ENCODE data around the gene ZBTB22. TPM values are rescaled to one million over a fixed set of nuclear protein-coding genes. Genes with fewer than 3 reads are reported as not detected.

The ZBTB22 gene
- polyA plus RNA-seq, 4 donors = 10.7 to 17.2 (median 13.8) TPM

GRCh38 chr6:33299237-33299944 lies 18.2 kb downstream of the ZBTB22 start:
- Histone ChIP-seq H3K27me3 (ENCODE audit: control insufficient read depth in 3 of 3, insufficient read depth in 3 of 3, low read length in 3 of 3) (no peaks in the 10 kb centered on the region), H3K27ac (ENCODE audit: low read depth in 1 of 3, low read length in 2 of 3) (peak overlapping the region; percentile 95 to 99 (median 98)), H3K4me3 (ENCODE audit: low read depth in 1 of 3, low read length in 3 of 3) (peak overlapping the region; percentile 72 to 92 (median 73)), H3K9me3 (ENCODE audit: control insufficient read depth in 2 of 2, insufficient read depth in 1 of 2, low read depth in 1 of 2, low read length in 1 of 2) (no peaks in the 10 kb centered on the region), H3K4me1 (ENCODE audit: control insufficient read depth in 3 of 3, insufficient read depth in 2 of 3, low read depth in 1 of 3, low read length in 2 of 3) (peaks cover 0 to 9% (median 0%) of the 10 kb centered on the region in 3 donors), H3K36me3 (ENCODE audit: control insufficient read depth in 3 of 3, insufficient read depth in 2 of 3, low read depth in 1 of 3, low read length in 3 of 3) (peaks cover 7 to 53% (median 9%) of the 10 kb centered on the region in 3 donors)
- peak; percentile 91 to 95 for DNase-seq
- WGBS, 3 donors = 0% methylated on average over 54 of the region's 54 CpGs
- FAIRE-seq = no peak

- H3K9me3 ChIP-seq (ENCODE audit: control insufficient read depth in 2 of 2, insufficient read depth in 1 of 2, low read depth in 1 of 2, low read length in 1 of 2) = no peaks in the 10 kb centered on the region
- WGBS, 3 donors = 1% methylated on average over 25 to 34 of the region's 34 CpGs
- H3K27me3 ChIP-seq (ENCODE audit: control insufficient read depth in 3 of 3, insufficient read depth in 3 of 3, low read length in 3 of 3) = no peaks in the 10 kb centered on the region
- DNase-seq (peak in 1 of 2 donors; percentile 67), FAIRE-seq (no peak)
- peak within 1 kb of the TSS; percentile 95 to 99 (median 98) for H3K27ac ChIP-seq (ENCODE audit: low read depth in 1 of 3, low read length in 2 of 3)
- peak within 1 kb of the TSS; percentile 72 to 92 (median 73) for H3K4me3 ChIP-seq (ENCODE audit: low read depth in 1 of 3, low read length in 3 of 3)
- peaks cover 2 to 51% (median 5%) of the 10 kb centered on the region in 3 donors for H3K36me3 ChIP-seq (ENCODE audit: control insufficient read depth in 3 of 3, insufficient read depth in 2 of 3, low read depth in 1 of 3, low read length in 3 of 3)
- peaks cover 0 to 9% (median 0%) of the 10 kb centered on the region in 3 donors for H3K4me1 ChIP-seq (ENCODE audit: control insufficient read depth in 3 of 3, insufficient read depth in 2 of 3, low read depth in 1 of 3, low read length in 2 of 3)
These were observed 18.7 kb downstream of the ZBTB22 start, which contains the start of gene RGL2 for GRCh38 chr6:33298773-33299236. Gene RGL2, minus strand, starts transcription at chr6:33298942. Its CDS starts 332 bp downstream, at chr6:33298610.

DNA sequence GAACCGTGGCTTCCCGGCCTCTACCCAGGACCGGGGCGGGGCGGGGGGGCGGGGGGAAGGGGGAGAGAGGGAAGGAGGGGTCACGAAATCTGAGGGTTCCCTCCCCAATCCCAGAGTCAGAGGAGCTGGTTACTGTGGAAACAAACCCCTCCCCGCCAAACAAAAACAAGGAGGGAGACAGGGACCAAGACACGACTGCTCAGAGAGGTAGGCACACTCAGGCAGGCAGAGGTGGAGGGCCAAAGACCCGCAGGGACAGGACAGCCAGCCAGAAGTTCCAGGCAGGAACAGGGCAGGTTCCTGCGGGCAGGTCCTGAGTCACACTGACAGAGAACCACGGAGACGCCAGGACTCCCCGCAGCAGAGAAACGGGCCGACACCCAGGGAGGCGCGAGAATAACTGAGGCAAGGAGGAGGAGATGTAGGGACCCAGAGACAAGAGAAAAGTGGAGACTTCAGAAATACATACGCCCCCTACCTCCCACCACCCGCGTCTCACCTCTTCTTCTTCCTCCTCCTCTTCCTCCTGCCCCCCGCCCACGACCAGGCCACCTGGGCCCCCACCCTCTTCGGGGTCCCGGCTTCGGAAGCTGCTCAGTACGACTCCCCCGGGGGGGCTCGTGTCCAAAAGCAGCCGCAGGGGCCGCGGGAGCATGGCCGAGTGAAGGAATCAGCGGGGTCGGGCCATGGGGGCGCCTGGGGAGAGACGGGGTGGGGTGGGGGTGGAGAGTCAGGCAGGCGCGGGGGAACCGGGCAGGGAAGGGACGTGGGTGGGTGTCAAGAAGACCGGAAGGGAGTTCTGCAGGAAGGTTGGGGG lies 19.4 kb downstream of the ZBTB22 start:
- no peak for FAIRE-seq
- WGBS, 3 donors = 1 to 3% (median 1%) methylated on average over 29 to 42 of the region's 42 CpGs
- peaks cover 0 to 9% (median 0%) of the 10 kb centered on the region in 3 donors for H3K4me1 ChIP-seq (ENCODE audit: control insufficient read depth in 3 of 3, insufficient read depth in 2 of 3, low read depth in 1 of 3, low read length in 2 of 3)

GRCh38 chr6:33297406-33297955 lies 20.1 kb downstream of the ZBTB22 start:
- Histone ChIP-seq H3K36me3 (ENCODE audit: control insufficient read depth in 3 of 3, insufficient read depth in 2 of 3, low read depth in 1 of 3, low read length in 3 of 3) (peaks cover 0 to 51% (median 5%) of the 10 kb centered on the region in 3 donors), H3K4me3 (ENCODE audit: low read depth in 1 of 3, low read length in 3 of 3) (peak overlapping the region; percentile 72 to 92 (median 73))

More for the DNA sequence above, 19.4 kb downstream of the ZBTB22 start:
- Histone ChIP-seq H3K27ac (ENCODE audit: low read depth in 1 of 3, low read length in 2 of 3) (peak overlapping the region; percentile 95 to 99 (median 98)), H3K36me3 (ENCODE audit: control insufficient read depth in 3 of 3, insufficient read depth in 2 of 3, low read depth in 1 of 3, low read length in 3 of 3) (peaks cover 0 to 54% (median 5%) of the 10 kb centered on the region in 3 donors), H3K4me3 (ENCODE audit: low read depth in 1 of 3, low read length in 3 of 3) (peak overlapping the region; percentile 72 to 92 (median 73)), H3K27me3 (ENCODE audit: control insufficient read depth in 3 of 3, insufficient read depth in 3 of 3, low read length in 3 of 3) (no peaks in the 10 kb centered on the region), H3K9me3 (ENCODE audit: control insufficient read depth in 2 of 2, insufficient read depth in 1 of 2, low read depth in 1 of 2, low read length in 1 of 2) (no peaks in the 10 kb centered on the region)
- peak; percentile 48 to 79 for DNase-seq

DNA sequence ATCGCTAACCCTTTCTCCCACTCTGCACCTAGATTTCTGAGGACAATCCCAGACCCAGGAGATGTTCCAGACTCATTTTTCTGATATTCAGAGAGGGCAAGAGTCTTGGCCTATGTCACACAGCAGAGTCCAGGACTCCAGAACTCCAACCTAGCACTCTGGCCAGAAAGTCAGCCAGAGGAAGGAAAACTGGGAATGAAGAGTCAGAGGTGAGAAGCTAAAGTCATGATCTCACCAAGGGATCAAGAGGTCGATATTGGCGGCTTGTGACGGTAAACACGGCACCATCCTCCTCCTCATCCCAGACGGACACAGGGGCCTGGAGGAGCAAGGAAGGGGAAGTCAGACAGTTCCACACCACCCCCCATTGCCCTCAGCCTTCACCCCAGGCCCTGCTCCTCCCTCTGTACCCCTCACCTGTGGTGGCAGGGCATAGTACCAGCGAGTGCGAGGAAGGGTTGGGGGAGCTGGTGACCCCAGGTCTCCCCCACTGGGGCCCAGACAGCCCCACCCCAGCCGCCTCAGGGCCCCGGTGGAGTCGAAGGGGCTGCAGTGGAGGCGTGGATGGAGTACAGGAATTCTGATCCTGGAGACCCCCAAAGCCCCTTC lies 20.6 kb downstream of the ZBTB22 start:
- DNase-seq (peak in 1 of 2 donors; percentile 30), FAIRE-seq (no peak)
- H3K9me3 ChIP-seq (ENCODE audit: control insufficient read depth in 2 of 2, insufficient read depth in 1 of 2, low read depth in 1 of 2, low read length in 1 of 2) = no peaks in the 10 kb centered on the region
- peak overlapping the region in 1 of 3 donors; percentile 74 for H3K27ac ChIP-seq (ENCODE audit: low read depth in 1 of 3, low read length in 2 of 3)
- peak overlapping the region in 2 of 3 donors; percentile 73 to 92 for H3K4me3 ChIP-seq (ENCODE audit: low read depth in 1 of 3, low read length in 3 of 3)
- H3K27me3 ChIP-seq (ENCODE audit: control insufficient read depth in 3 of 3, insufficient read depth in 3 of 3, low read length in 3 of 3) = no peaks in the 10 kb centered on the region
- 35 to 55% (median 53%) methylated on average over 10 to 12 of the region's 12 CpGs for whole genome bisulfite sequencing, 3 donors
- H3K4me1 ChIP-seq (ENCODE audit: control insufficient read depth in 3 of 3, insufficient read depth in 2 of 3, low read depth in 1 of 3, low read length in 2 of 3) = peaks cover 0 to 9% (median 0%) of the 10 kb centered on the region in 3 donors
- peaks cover 0 to 52% (median 5%) of the 10 kb centered on the region in 3 donors for H3K36me3 ChIP-seq (ENCODE audit: control insufficient read depth in 3 of 3, insufficient read depth in 2 of 3, low read depth in 1 of 3, low read length in 3 of 3)

More at GRCh38 chr6:33297406-33297955, 20.1 kb downstream of the ZBTB22 start:
- Histone ChIP-seq H3K4me1 (ENCODE audit: control insufficient read depth in 3 of 3, insufficient read depth in 2 of 3, low read depth in 1 of 3, low read length in 2 of 3) (peaks cover 0 to 9% (median 0%) of the 10 kb centered on the region in 3 donors), H3K27me3 (ENCODE audit: control insufficient read depth in 3 of 3, insufficient read depth in 3 of 3, low read length in 3 of 3) (no peaks in the 10 kb centered on the region), H3K9me3 (ENCODE audit: control insufficient read depth in 2 of 2, insufficient read depth in 1 of 2, low read depth in 1 of 2, low read length in 1 of 2) (no peaks in the 10 kb centered on the region), H3K27ac (ENCODE audit: low read depth in 1 of 3, low read length in 2 of 3) (peak overlapping the region in 2 of 3 donors; percentile 40 to 74)
- peak; percentile 34 to 73 for DNase-seq
- 5 to 12% (median 7%) methylated on average over 15 to 16 of the region's 16 CpGs for WGBS, 3 donors
- no peak for FAIRE-seq

DNA sequence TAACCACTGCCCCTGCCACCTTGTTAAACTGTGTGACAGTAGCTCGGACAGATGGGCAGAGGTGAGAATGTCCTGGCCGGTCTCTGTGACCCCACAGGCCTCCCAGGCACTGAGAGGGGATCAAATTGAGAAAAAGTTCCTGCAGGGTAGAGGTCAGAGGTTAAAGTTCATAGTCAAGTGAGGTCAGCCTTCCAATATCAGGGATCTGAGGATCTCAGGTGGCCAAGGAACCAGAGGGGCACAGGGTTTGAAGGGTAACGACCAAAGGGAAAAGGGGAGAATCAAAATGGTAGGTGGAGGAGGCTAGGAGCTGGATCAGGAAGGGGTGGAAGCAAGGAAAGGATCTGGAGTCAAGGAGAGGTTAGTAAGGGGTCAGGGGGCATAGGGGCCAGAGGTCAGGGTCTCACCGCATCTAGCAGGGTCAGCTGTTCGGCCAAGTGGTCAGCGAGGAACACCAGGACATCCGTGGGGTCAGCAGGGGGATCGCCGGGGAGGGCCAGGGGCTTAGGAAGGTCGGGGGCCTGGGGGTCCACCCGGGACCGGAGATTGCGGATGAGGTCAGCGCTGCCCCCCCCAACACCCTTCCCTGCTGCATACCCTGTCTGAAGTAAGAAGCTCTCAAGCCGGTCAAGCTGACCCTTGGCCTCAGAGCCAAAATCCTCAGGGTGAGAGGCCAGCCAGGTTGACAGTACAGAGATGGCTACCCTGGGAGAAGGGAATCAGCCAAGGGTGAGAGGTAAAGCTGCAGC lies 21.7 kb downstream of the ZBTB22 start:
- Histone ChIP-seq H3K4me1 (ENCODE audit: control insufficient read depth in 3 of 3, insufficient read depth in 2 of 3, low read depth in 1 of 3, low read length in 2 of 3) (peaks cover 0 to 9% (median 0%) of the 10 kb centered on the region in 3 donors), H3K27me3 (ENCODE audit: control insufficient read depth in 3 of 3, insufficient read depth in 3 of 3, low read length in 3 of 3) (no peaks in the 10 kb centered on the region), H3K27ac (ENCODE audit: low read depth in 1 of 3, low read length in 2 of 3) (no peak overlapping the region), H3K4me3 (ENCODE audit: low read depth in 1 of 3, low read length in 3 of 3) (no peak overlapping the region), H3K9me3 (ENCODE audit: control insufficient read depth in 2 of 2, insufficient read depth in 1 of 2, low read depth in 1 of 2, low read length in 1 of 2) (no peaks in the 10 kb centered on the region), H3K36me3 (ENCODE audit: control insufficient read depth in 3 of 3, insufficient read depth in 2 of 3, low read depth in 1 of 3, low read length in 3 of 3) (peaks cover 0 to 52% (median 5%) of the 10 kb centered on the region in 3 donors)
- DNase-seq (no peak), FAIRE-seq (no peak)
- WGBS, 3 donors = 85 to 90% (median 88%) methylated on average over 12 to 15 of the region's 15 CpGs

GRCh38 chr6:33294086-33294823 lies 23.3 kb downstream of the ZBTB22 start:
- 61 to 68% (median 62%) methylated on average over 10 of the region's 10 CpGs for WGBS, 3 donors
- no peak for DNase-seq
- no peak overlapping the region for H3K27ac ChIP-seq (ENCODE audit: low read depth in 1 of 3, low read length in 2 of 3)
- no peaks in the 10 kb centered on the region for H3K27me3 ChIP-seq (ENCODE audit: control insufficient read depth in 3 of 3, insufficient read depth in 3 of 3, low read length in 3 of 3)
- H3K4me3 ChIP-seq (ENCODE audit: low read depth in 1 of 3, low read length in 3 of 3) = no peak overlapping the region
- FAIRE-seq = no peak
- H3K36me3 ChIP-seq (ENCODE audit: control insufficient read depth in 3 of 3, insufficient read depth in 2 of 3, low read depth in 1 of 3, low read length in 3 of 3) = peaks cover 0 to 52% (median 5%) of the 10 kb centered on the region in 3 donors
- peaks cover 3 to 14% (median 7%) of the 10 kb centered on the region in 3 donors for H3K4me1 ChIP-seq (ENCODE audit: control insufficient read depth in 3 of 3, insufficient read depth in 2 of 3, low read depth in 1 of 3, low read length in 2 of 3)
- no peaks in the 10 kb centered on the region for H3K9me3 ChIP-seq (ENCODE audit: control insufficient read depth in 2 of 2, insufficient read depth in 1 of 2, low read depth in 1 of 2, low read length in 1 of 2)
